HT1080 (cell line): Measurements from ENCODE around the gene GP1BA. TPM values are rescaled to one million over a fixed set of nuclear protein-coding genes. Genes with fewer than 3 reads are reported as not detected.
"Not testable (repeated sequence)": the region's sequence is repeated elsewhere in the genome, so short reads cannot be mapped to it uniquely, and the experiment has no call there.

Source experiments
- DNase-seq: peaks from one replicate; pipeline ENCODE4 v3.0.0-alpha.2; 2015; ENCODE audit warnings: low read depth
- total RNA-seq: library from RNA; depleted of rRNA; stranded (reverse); fragments of >200 nt; shearing (Covaris generic); gene quantifications from 2 replicates; pipeline ENCODE4 v1.2.3, GENCODE V29; 2014

GP1BA gene
- total RNA-seq, 1 experiment from 2014 or later, result not detected

DNA sequence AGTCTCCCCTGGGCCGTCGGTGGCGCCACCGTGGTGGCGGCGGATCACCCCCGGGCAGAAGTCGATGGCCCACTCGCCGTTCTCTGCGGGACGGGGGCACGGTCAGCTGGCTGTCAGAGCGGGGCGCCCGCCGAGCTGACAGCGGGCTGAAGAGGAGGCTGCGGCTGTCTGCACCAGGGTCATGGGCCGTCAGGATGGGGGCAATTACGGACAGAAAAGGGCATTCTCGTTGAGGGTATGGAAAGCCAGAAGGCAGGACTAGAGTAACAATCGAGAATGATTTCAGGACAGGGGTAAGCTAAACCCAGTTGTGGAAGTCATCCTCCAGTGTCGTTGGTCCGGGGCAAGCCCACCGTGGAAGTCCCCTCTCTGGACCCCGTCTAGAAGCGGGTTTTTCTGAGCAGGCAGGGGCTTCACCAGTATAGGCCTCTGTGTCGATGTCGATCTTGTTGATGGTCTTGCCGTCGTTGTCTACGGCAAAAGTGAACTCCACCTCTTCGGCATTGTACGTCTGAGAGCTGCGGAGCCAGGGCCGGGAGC lies 30.9 kb upstream of the GP1BA start:
- DNase-seq, result no peak

DNA sequence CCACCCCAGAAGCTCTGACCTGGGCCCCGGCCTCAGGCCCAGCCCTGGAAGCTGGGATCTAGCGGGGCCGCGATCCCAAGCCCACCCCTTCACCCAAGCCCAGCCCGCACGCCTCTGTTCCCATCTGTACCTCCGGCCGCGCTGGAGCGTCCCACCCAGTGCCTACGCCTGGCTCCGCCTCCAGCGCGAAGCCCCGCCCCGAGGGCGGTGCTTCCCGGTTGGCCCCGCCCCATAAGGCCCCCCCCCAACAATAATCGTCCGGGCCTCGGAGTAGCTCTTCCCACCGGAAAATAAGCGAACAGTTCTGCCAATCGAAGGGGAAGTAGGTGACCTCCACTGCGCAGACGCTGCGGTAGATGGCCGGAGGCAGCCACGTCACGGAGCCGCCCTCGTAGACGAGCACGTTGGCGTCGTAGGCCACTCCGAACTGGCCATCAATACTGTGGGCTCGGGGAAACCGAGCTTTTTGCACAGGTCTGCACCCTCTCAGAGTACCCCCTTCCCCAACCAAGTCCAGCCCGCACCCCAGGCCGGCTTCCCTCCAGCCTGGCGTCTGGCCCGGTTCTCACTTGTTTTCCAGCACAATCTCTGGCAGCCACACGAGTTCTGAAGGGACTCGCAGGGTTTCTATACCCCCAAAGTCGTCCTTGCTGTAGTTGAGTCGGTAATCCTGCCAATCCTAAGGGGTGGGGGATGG lies 30.3 kb upstream of the GP1BA start:
- no peak for DNase-seq

DNA sequence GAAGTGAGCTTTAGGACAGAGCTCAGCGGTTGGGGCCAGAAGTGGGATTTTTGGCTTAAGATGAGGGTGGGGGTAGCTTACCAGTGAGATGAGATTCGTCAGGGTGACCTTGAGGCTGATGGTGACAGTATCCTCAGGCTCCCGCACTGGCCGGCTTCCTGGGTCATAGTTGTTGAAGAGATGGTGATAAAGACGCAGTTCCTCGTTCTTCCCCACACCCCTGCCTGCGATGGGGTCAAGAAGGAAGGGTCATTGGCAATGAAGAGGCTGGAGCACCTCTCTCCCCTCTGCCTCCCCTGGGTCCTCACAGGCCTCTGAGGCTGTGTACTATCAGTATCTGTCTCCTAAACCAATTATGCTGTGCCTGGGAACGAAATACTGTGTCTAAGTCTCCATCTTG lies 29.5 kb upstream of the GP1BA start:
- DNase-seq, result no peak

DNA sequence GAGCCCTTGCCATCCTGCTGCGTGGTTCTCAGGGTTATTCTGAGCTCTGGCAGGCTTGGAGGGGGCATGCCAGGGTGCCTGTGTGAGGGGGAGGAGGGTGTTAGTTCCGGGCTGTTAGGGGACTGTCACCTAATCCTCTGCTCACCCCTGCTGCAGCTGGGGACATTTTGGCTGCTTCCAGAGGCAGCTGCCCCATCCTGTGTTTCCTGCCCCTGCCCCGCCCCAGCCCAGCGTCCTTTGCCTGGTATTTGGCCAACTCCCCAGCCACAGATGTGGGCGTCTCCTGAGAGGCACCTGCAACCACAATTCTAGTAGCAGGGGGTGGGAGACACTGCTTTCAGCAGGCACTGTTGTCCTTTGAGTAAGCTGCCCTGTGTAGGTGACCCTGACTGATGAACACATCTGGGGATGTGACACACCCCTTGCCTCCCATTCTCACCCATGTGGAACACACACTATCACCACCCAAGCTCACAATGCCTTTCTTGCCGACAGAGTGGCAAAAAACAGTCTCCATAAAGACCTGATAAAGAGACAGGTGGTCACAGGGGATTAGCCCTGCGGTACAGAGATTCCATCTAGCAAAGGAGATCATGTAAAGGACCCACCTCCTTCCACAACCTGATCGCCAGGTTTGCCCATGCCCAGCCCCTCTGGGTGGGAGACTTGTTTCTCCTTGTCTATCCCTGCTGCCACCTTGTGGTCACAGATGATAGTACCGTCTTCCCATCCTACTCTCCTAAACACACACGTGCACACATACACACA lies 28.8 kb upstream of the GP1BA start, which contains the start of gene CHRNE:
TSS of gene CHRNE (minus strand) at position 48 of the 768 bp plus-strand sequence. CDS start at position 13, 35 bp downstream.
- DNase-seq, result peak; percentile 74

DNA sequence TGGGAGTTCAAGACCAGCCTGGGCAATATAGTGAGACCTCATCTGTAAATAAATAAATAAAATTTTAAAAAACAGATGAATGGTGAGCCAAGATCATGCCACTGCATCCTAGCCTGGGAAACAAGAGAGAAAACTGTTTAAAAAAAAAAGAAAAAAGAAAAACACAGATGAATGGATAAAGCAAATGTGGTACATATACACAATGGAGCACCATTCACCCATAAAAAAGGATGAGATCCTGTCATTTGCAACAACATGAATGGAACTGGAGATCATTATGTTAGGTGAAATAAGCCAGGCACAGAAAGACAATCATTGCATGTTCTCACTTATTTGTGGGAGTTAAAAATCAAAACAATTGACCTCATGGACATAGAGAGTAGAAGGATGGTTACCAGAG lies 25.4 kb upstream of the GP1BA start:
- not testable (repeated sequence) for DNase-seq

DNA sequence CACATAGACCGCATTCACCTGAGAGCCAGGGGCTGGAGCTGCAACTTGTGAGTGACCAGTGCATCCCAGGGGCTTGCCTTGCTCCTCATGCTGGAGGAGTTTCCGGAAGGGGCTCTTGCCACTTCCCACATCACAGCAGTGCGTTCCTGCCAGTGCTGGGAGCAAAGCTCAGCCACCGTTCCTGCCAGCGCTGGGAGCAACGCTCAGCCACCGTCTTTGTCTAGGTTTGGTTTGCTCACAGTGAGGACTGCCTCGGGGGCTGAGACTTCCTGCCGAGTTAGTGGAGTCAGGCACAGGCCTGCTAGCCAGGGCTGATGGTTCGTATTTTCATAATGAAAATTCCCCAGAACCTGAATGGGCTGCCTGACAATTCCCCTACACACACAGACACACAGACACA lies 23.8 kb upstream of the GP1BA start:
- no peak for DNase-seq

DNA sequence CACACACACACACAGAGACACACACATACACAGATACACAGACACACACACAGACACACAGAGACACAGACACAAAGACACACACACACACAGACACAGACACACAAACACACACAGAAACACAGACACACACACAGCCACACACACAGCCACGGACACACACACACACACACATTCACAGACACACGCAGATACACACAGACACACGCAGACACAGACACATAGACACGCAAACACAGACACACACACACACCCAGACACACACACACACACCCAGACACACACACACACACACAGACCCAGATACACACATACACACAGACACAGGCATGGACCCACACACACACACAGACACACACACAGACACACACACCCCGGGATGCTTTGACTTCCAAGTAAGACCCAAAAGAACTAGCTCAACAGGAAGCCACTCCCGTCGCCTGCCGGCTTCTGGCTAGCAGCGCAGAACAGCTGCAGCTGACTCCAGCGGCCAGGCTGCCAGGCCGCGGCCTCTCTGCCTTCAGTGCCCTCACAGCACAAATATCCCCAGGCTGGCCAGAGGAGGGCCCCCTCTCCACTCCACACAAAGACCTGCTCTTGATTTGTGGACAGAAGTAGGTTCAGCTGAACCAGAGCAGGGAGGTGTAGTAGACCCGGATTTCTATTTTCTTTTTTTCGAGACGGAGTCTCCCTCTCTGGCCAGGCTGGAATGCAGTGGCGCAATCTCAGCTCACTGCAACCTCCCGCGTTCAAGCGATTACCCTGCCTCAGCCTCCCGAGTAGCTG lies 23.2 kb upstream of the GP1BA start:
- peak; percentile 89 for DNase-seq

DNA sequence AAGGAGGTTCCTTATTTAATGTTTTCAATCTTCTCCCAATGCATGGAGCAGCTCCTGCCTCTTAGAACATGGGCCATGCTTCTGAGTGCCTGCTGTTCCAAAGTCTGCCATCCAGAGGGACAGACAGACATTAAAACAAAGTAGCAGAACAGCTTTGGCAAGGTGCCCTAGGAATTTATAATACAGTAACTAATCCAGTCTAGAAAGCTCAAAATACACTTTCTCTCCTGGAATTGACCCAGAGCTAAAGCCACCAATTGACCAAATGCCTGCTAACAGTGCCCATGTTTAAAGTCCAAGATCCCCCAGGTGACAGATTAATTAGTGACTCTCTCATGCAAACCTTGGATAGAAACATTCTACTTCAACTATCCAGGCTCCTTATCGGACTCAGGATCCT lies 18.1 kb upstream of the GP1BA start:
- DNase-seq, result no peak

DNA sequence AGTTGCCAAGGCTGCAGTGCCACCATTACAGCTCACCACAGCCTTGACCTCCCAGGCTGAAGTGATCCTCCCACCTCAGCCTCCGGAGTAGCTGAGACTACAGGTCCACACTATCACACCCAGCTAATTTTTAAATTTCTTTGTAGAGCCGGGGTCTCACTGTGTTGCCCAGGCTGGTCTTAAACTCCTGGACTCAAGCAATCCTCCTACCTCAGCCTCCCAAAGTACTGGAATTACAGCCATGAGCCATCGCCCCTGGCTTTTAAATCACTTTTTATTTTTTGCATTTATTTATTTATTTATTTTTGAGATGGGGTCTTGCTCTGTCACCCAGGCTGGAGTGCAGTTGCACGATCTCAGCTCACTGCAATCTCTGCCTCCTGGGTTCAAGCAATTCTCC lies 17.5 kb upstream of the GP1BA start:
- DNase-seq, result not testable (repeated sequence)

DNA sequence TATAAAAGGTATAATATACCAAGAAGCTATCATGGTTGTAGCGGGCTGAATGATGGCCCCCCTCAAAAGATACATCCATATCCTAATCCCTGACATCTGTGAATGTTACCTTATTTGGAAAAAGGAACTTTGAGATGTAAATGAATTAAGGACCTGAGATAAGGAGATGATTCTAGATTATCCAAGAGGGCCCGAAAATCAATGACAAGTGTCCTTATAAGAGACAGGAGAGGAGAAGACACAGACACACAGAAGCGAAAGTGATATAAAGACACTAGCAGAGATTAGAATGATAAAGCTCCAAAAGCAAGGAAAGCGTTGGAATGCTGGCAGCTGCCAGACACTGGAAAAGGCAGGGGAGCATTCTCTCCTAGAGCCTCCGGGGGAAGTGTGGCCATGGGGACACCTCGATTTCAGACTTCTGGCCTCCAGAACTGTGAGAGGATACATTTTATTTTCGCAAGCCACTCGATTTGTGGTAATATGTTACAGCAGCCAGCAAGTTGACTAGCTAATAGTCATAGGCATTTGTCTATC lies 12.5 kb upstream of the GP1BA start:
- DNase-seq, result no peak

DNA sequence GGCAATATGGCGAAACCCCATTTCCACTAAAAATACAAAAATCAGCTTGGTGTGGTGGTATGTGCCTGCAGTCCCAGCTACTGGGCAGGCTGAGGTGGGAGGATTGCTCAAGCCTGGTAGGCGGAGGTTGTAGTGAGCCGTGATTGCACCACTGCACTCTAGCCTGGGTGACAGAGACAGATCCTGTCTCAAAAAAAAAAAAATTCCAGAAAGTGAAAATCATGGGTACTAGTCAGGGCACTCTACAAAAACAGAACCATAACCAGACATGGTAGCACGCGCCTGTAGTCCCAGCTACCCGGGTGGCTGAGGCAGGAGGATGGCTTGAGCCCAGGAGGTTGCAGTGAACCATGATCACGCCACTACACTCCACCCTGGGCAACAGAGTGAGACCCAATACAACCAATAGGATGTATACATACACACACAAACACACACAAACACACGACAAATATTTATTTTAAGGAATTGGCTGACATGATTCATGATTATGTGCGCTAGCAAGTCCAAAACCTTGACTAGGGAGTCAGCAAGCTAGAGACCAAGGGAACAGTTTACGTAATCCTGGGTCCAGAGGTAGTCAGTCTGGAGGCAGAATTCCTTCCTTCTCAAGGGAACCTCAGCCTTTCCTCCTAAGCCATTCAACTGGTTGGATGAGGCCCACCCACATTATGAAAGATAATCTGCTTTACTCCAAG lies 11.6 kb upstream of the GP1BA start:
- no peak for DNase-seq

DNA sequence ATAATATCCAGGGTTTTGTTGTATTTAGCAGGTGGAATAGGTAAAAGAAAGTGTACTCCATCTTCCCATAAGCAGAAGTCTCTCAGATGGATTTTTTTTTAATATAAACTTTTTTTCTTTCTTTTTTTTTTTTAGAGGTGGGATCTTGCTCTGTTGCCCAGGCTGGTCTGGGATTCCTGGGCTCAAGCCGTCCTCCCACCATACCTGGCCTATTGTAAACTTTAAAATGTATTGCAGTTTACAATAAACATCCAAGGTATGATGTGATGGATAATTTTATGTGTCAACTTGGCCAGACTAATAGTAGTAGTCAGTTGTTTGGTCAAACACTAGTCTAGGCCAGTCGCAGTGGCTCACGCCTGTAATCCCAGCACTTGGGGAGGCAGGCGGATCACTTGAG lies 10.8 kb upstream of the GP1BA start:
- DNase-seq, result no peak

DNA sequence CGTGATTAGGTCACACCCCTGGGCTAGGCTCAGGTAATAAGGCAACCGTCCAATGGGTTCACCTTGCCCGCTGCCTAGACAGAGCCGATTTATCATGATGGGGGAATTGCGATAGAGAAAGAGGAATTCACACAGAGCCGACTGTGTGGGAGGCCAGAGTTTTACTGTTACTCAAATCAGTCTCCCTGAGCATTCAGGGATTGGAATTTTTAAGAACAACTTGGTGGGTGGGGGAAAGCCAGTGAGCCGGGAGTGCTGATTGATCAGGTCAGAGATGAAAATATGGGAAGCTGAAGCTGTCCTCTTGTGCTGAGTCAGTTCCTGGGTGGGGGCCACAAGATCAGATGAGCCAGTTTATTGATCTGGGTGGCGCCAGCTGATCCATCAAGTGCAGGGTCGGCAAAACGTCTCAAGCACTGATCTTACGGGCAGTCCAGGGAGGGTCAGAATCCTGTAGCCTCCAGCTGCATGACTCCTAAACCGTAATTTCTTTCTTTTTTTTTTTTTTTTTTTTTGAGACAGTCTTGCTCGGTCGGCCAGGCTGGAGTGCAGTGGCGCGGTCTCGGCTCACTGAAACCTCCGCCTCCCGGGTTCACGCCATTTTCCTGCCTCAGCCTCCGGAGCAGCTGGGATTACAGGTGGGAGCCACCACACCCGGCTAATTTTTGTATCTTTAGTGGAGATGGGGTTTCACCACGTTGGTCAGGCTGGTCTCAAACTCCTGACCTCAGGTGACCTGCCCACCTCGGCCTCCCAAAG lies 5.3 kb upstream of the GP1BA start:
- DNase-seq, result not testable (repeated sequence)

DNA sequence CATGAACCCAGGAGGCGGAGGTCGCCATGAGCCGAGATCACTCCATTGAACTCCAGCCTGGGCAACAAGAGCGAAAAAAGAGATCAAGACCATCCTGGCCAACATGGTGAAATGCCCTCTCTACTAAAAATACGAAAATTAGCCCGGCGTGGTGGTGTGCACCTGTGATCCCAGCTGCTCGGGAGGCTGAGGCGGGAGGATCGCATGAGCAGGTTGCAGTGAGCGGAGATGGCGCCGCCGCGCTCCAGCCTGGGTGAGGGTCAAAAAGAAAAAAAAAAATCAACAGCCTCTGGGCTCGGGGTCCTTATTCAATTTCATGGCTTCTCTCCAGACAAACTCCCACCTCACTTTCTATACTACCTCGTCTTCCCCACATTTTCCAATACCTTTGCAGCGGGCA lies 3.2 kb upstream of the GP1BA start:
- DNase-seq, result no peak

DNA sequence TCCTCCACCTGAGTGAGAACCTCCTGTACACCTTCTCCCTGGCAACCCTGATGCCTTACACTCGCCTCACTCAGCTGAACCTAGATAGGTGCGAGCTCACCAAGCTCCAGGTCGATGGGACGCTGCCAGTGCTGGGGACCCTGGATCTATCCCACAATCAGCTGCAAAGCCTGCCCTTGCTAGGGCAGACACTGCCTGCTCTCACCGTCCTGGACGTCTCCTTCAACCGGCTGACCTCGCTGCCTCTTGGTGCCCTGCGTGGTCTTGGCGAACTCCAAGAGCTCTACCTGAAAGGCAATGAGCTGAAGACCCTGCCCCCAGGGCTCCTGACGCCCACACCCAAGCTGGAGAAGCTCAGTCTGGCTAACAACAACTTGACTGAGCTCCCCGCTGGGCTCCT lies 679 bp downstream of the GP1BA start:
- DNase-seq, result no peak

DNA sequence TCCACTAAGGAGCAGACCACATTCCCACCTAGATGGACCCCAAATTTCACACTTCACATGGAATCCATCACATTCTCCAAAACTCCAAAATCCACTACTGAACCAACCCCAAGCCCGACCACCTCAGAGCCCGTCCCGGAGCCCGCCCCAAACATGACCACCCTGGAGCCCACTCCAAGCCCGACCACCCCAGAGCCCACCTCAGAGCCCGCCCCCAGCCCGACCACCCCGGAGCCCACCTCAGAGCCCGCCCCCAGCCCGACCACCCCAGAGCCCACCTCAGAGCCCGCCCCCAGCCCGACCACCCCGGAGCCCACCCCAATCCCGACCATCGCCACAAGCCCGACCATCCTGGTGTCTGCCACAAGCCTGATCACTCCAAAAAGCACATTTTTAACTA lies 1.6 kb downstream of the GP1BA start:
- DNase-seq, result no peak

DNA sequence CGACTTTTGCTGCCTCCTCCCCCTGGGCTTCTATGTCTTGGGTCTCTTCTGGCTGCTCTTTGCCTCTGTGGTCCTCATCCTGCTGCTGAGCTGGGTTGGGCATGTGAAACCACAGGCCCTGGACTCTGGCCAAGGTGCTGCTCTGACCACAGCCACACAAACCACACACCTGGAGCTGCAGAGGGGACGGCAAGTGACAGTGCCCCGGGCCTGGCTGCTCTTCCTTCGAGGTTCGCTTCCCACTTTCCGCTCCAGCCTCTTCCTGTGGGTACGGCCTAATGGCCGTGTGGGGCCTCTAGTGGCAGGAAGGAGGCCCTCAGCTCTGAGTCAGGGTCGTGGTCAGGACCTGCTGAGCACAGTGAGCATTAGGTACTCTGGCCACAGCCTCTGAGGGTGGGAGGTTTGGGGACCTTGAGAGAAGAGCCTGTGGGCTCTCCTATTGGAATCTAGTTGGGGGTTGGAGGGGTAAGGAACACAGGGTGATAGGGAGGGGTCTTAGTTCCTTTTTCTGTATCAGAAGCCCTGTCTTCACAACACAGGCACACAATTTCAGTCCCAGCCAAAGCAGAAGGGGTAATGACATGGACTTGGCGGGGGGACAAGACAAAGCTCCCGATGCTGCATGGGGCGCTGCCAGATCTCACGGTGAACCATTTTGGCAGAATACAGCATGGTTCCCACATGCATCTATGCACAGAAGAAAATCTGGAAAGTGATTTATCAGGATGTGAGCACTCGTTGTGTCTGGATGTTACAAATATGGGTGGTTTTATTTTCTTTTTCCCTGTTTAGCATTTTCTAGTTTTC lies 2.3 kb downstream of the GP1BA start:
- DNase-seq, result peak; percentile 82

DNA sequence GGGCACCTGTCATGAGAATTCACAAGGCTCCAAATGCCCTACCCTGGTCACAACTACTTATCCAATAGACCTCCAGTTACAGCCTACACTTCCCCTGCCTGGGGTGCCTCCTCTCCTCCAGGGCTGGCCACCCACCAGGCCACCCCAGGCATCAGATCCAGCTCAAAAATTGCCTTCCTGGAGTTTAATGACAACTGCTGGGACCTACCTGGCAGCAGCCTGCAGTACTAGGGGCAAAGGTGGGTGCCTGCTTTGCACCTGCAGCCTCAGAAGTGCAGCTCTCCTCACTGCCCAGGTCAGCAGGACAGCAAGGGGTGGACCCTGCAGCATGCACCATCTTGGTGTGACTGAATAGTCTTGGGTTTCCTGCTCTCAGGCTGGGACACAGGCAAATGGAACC lies 3.6 kb downstream of the GP1BA start:
- DNase-seq, result no peak

DNA sequence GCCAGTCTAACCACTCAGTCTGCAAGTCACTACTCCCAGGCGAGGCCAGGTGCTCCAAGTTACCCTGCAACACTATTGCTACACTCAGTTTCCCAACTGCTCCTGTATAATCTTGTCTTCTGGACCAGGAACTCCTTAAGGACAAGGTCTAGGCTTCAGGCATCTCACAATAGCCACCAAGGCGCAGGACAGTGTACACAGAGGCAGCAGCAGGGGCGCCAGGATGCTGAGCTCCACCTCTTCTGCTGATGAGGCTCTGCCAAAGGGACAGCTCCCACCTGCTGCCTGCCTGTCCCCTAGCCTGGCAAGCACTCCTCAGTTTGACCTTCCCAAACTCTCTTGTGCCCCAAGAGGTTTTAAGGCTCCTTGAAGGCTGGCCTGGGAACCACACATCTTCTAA lies 4.4 kb downstream of the GP1BA start:
- no peak for DNase-seq
